Measurements from ENCODE around the gene GALNT8. TPM values are rescaled to one million over a fixed set of nuclear protein-coding genes. Genes with fewer than 3 reads are reported as not detected.

GALNT8 gene
- total RNA-seq, 1 experiment from 2014 or later = not detected

DNA sequence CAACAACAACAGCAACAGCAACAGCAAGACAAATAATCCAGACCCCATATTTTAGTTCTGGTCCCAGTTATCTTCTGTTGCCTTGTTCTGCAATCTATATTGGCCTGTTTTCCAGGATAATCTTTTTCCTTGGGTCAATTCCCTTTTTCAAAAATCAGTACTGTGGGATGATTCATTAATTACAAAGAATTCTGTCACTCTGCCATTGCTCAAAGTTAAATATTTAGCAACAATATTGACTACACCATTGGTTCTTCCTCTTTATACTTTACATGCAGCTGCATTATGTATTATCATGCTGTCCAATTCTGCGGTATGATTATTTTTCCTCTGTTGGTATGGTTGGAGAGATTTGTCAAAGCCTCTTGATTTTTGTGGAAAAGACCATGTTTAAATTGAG is 10.1 kb upstream of the GALNT8 start:
- CTCF ChIA-PET = interaction anchor here (0.6 kb wide), 1 partner anchor 147 kb away, joined by 4 read pairs; no protein-coding TSS in a partner anchor
- Histone ChIP-seq H3K36me3 (ENCODE audit: control insufficient read depth, insufficient read depth, low read length) (no peaks in the 10 kb centered on the region), H3K27ac (ENCODE audit: low read length) (no peak overlapping the region), H3K4me3 (ENCODE audit: low read depth in 2 of 2, low read length in 2 of 2) (no peak overlapping the region), H3K9me3 (ENCODE audit: control insufficient read depth, insufficient read depth, low read depth, low read length) (no peaks in the 10 kb centered on the region), H3K4me1 (ENCODE audit: control insufficient read depth, insufficient read depth, low read length) (no peaks in the 10 kb centered on the region), H3K27me3 (ENCODE audit: control insufficient read depth, insufficient read depth, low read length) (peaks cover 6% of the 10 kb centered on the region; the same call in 1 of the 2 replicates)
- intact Hi-C loops (cut with micrococcal nuclease; ENCODE audit: unreplicated experiment) (no loop called here), in situ Hi-C loops (cut with HindIII; ENCODE audit: low pct_unique_long_range_greater_than_20kb, low sequenced_read_pairs) (no loop called here)
- no peak for TF ChIP-seq REST (IDR thresholded peaks at IDR 0.05; ENCODE audit: insufficient read depth in 1 of 2, low read depth in 2 of 2, low read length in 1 of 2)
- TF ChIP-seq TCF7L2 (IDR thresholded peaks at IDR 0.05; ENCODE audit: low read depth, low read length) = no peak
- no peak for TF ChIP-seq POLR2AphosphoS5 (IDR thresholded peaks at IDR 0.05; ENCODE audit: low read depth, low read length)
- TF ChIP-seq, protein P1, sequence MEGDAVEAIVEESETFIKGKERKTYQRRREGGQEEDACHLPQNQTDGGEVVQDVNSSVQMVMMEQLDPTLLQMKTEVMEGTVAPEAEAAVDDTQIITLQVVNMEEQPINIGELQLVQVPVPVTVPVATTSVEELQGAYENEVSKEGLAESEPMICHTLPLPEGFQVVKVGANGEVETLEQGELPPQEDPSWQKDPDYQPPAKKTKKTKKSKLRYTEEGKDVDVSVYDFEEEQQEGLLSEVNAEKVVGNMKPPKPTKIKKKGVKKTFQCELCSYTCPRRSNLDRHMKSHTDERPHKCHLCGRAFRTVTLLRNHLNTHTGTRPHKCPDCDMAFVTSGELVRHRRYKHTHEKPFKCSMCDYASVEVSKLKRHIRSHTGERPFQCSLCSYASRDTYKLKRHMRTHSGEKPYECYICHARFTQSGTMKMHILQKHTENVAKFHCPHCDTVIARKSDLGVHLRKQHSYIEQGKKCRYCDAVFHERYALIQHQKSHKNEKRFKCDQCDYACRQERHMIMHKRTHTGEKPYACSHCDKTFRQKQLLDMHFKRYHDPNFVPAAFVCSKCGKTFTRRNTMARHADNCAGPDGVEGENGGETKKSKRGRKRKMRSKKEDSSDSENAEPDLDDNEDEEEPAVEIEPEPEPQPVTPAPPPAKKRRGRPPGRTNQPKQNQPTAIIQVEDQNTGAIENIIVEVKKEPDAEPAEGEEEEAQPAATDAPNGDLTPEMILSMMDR (IDR thresholded peaks at IDR 0.05) = no peak
- no peak for TF ChIP-seq SIN3A (IDR thresholded peaks at IDR 0.05; ENCODE audit: borderline replicate concordance, insufficient read depth, low read depth, low read length)
- POLR2A ChIA-PET = no interaction called here
- ATAC-seq (no peak), DNase-seq (ENCODE audit: low read depth, low spot score) (no peak)
- no TSS peak for BruUV-seq (replicated peaks)

- Histone ChIP-seq H3K4me3 (ENCODE audit: low read depth in 2 of 2, low read length in 2 of 2) (no peak overlapping the region), H3K27me3 (ENCODE audit: control insufficient read depth, insufficient read depth, low read length) (peaks cover 3% of the 10 kb centered on the region; the same call in 1 of the 2 replicates), H3K4me1 (ENCODE audit: control insufficient read depth, insufficient read depth, low read length) (no peaks in the 10 kb centered on the region), H3K27ac (ENCODE audit: low read length) (no peak overlapping the region), H3K36me3 (ENCODE audit: control insufficient read depth, insufficient read depth, low read length) (no peaks in the 10 kb centered on the region), H3K9me3 (ENCODE audit: control insufficient read depth, insufficient read depth, low read depth, low read length) (no peaks in the 10 kb centered on the region)
- TF ChIP-seq TCF7L2 (IDR thresholded peaks at IDR 0.05; ENCODE audit: low read depth, low read length) = no peak
- TF ChIP-seq REST (IDR thresholded peaks at IDR 0.05; ENCODE audit: insufficient read depth in 1 of 2, low read depth in 2 of 2, low read length in 1 of 2) = no peak
- no peak for TF ChIP-seq SIN3A (IDR thresholded peaks at IDR 0.05; ENCODE audit: borderline replicate concordance, insufficient read depth, low read depth, low read length)
- in situ Hi-C loops (cut with HindIII; ENCODE audit: low pct_unique_long_range_greater_than_20kb, low sequenced_read_pairs) = no loop called here
- ATAC-seq (no peak), DNase-seq (ENCODE audit: low read depth, low spot score) (no peak)
- CTCF ChIA-PET = no interaction called here
- POLR2A ChIA-PET = no interaction called here
- intact Hi-C loops (cut with micrococcal nuclease; ENCODE audit: unreplicated experiment) = no loop called here
- no TSS peak for BruUV-seq (replicated peaks)
Measured at GRCh38 chr12:4714879-4715278, 5.3 kb upstream of the GALNT8 start.
